Chondrocyte (in vitro differentiated cells): ENCODE measurements around the gene REPS1. TPM values are rescaled to one million over a fixed set of nuclear protein-coding genes. Genes with fewer than 3 reads are reported as not detected.

ENCODE experiments used
- DNase-seq: peaks from one replicate; pipeline ENCODE4 v3.0.0; 2021; ENCODE audit warnings: mixed read lengths, low spot score
- H3K27ac Mint-ChIP-seq: one replicate; pipeline ENCODE4 v1.8.0; 2021; ENCODE audit warnings: mild to moderate bottlenecking, moderate library complexity, mixed read lengths; ENCODE audit not compliant: unreplicated experiment
- H3K27me3 Mint-ChIP-seq: 2 replicates; pipeline ENCODE4 v1.8.0; 2021; ENCODE audit warnings: low read depth, mixed read lengths
- H3K36me3 Mint-ChIP-seq: 2 replicates; pipeline ENCODE4 v1.8.0; 2021; ENCODE audit warnings: low read depth, mixed read lengths
- H3K4me1 Mint-ChIP-seq: 2 replicates; pipeline ENCODE4 v1.8.0; 2021; ENCODE audit warnings: low read depth, mild to moderate bottlenecking, mixed read lengths
- H3K4me3 Mint-ChIP-seq: one replicate; pipeline ENCODE4 v1.8.0; 2021; ENCODE audit warnings: mild to moderate bottlenecking, moderate library complexity, mixed read lengths; ENCODE audit not compliant: unreplicated experiment
- H3K9me3 Mint-ChIP-seq: 2 replicates; pipeline ENCODE4 v1.8.0; 2021; ENCODE audit warnings: low read depth, mixed read lengths
- CTCF ChIP-seq: fragments of 200-600 bp; sonication (generic); IDR thresholded peaks from 2 replicates; pipeline ENCODE4 v1.5.0; 2021; ENCODE audit warnings: antibody characterized with exemption, mild to moderate bottlenecking, moderate library complexity
- total RNA-seq: library from RNA; stranded (reverse); gene quantifications from 3 replicates; pipeline ENCODE4 v1.2.1, GENCODE V29; 2021

The REPS1 gene
- total RNA-seq, 1 donor from 2014 or later = 26.5 TPM

GRCh38 chr6:138977242-138977641 is 10.8 kb downstream of the REPS1 start:
- H3K36me3 Mint-ChIP-seq = no peaks in the 10 kb centered on the region
- H3K4me1 Mint-ChIP-seq = peaks cover 47% of the 10 kb centered on the region
- DNase-seq = no peak
- no peaks in the 10 kb centered on the region for H3K27me3 Mint-ChIP-seq
- H3K4me3 Mint-ChIP-seq = no peak overlapping the region
- H3K27ac Mint-ChIP-seq = no peak overlapping the region
- H3K9me3 Mint-ChIP-seq = no peaks in the 10 kb centered on the region
- no peak for TF ChIP-seq CTCF

- H3K9me3 Mint-ChIP-seq = no peaks in the 10 kb centered on the region
- peaks cover 57% of the 10 kb centered on the region for H3K4me1 Mint-ChIP-seq
- no peak overlapping the region for H3K27ac Mint-ChIP-seq
- TF ChIP-seq CTCF = no peak
- H3K36me3 Mint-ChIP-seq = no peaks in the 10 kb centered on the region
- no peak overlapping the region for H3K4me3 Mint-ChIP-seq
- DNase-seq = no peak
- no peaks in the 10 kb centered on the region for H3K27me3 Mint-ChIP-seq
Measured at GRCh38 chr6:138975815-138976214, 12.2 kb downstream of the REPS1 start.

GRCh38 chr6:138973466-138974153 is 14.4 kb downstream of the REPS1 start:
- no peak overlapping the region for H3K4me3 Mint-ChIP-seq
- TF ChIP-seq CTCF = no peak
- H3K27me3 Mint-ChIP-seq = no peaks in the 10 kb centered on the region
- H3K36me3 Mint-ChIP-seq = no peaks in the 10 kb centered on the region
- no peaks in the 10 kb centered on the region for H3K9me3 Mint-ChIP-seq
- peaks cover 56% of the 10 kb centered on the region for H3K4me1 Mint-ChIP-seq
- no peak for DNase-seq
- H3K27ac Mint-ChIP-seq = peak overlapping the region; percentile 65

GRCh38 chr6:138972226-138972665 is 15.8 kb downstream of the REPS1 start:
- no peak for DNase-seq
- Mint-ChIP-seq H3K27ac (peak overlapping the region; percentile 81), H3K4me1 (peaks cover 56% of the 10 kb centered on the region)

GRCh38 chr6:138971601-138972000 is 16.5 kb downstream of the REPS1 start:
- Mint-ChIP-seq H3K36me3 (no peaks in the 10 kb centered on the region), H3K27ac (peak overlapping the region; percentile 81), H3K9me3 (no peaks in the 10 kb centered on the region), H3K27me3 (no peaks in the 10 kb centered on the region), H3K4me1 (peaks cover 49% of the 10 kb centered on the region), H3K4me3 (no peak overlapping the region)
- TF ChIP-seq CTCF = no peak
- DNase-seq = no peak

More at GRCh38 chr6:138972226-138972665, 15.8 kb downstream of the REPS1 start:
- no peaks in the 10 kb centered on the region for H3K9me3 Mint-ChIP-seq
- TF ChIP-seq CTCF = no peak
- H3K4me3 Mint-ChIP-seq = no peak overlapping the region
- no peaks in the 10 kb centered on the region for H3K27me3 Mint-ChIP-seq
- H3K36me3 Mint-ChIP-seq = no peaks in the 10 kb centered on the region
